HepG2 (cell line): ENCODE results near the gene SNX21. TPM values are rescaled to one million over a fixed set of nuclear protein-coding genes. Genes with fewer than 3 reads are reported as not detected.
A peak's percentile ranks its signal among the peaks of the same experiment; 100 is the strongest.

Experiments
- AGO2 ChIP-seq: fragments of 200-400 bp; formaldehyde crosslinking; optimal IDR thresholded peaks from 2 replicates; pipeline ENCODE3; 2017; ENCODE audit warnings: mild to moderate bottlenecking, low read depth, low read length, moderate library complexity
- DDIT3 ChIP-seq: sonication (generic); formaldehyde crosslinking; IDR thresholded peaks from 2 replicates; pipeline ENCODE4 v1.4.0; 2020; ENCODE audit warnings: mild to moderate bottlenecking, missing genetic modification reagents
- DNMT1 ChIP-seq: sonication (generic); formaldehyde crosslinking; IDR thresholded peaks from 2 replicates; pipeline ENCODE4 v1.5.1; 2020; ENCODE audit warnings: mild to moderate bottlenecking, missing genetic modification reagents
- IRF9 ChIP-seq: sonication (generic); formaldehyde crosslinking; IDR thresholded peaks from 2 replicates; pipeline ENCODE4 v1.8.0; 2022; ENCODE audit warnings: missing genetic modification reagents, mild to moderate bottlenecking, borderline replicate concordance
- JDP2 ChIP-seq: sonication (generic); formaldehyde crosslinking; IDR thresholded peaks from 2 replicates; pipeline ENCODE4 v1.8.1; 2022; ENCODE audit warnings: missing genetic modification reagents, borderline replicate concordance
- KDM5B ChIP-seq: sonication (generic); formaldehyde crosslinking; IDR thresholded peaks from 2 replicates; pipeline ENCODE4 v1.4.0; 2020; ENCODE audit warnings: missing genetic modification reagents, mild to moderate bottlenecking, borderline replicate concordance
- RCOR2 ChIP-seq: IDR thresholded peaks from 2 replicates; pipeline ENCODE4 v1.6.1; 2016; ENCODE audit warnings: missing biosample characterization, missing genetic modification reagents
- SAP130 ChIP-seq: IDR thresholded peaks from 2 replicates; pipeline ENCODE4 v1.6.1; 2016; ENCODE audit warnings: low read depth
- STAT5B ChIP-seq: sonication (generic); formaldehyde crosslinking; IDR thresholded peaks from 2 replicates; pipeline ENCODE4 v1.4.0; 2020; ENCODE audit warnings: missing genetic modification reagents
- THYN1 ChIP-seq: sonication (generic); formaldehyde crosslinking; IDR thresholded peaks from 2 replicates; pipeline ENCODE4 v1.8.1; 2023; ENCODE audit warnings: low read depth, mild to moderate bottlenecking, moderate library complexity, missing genetic modification reagents, borderline replicate concordance
- ZBTB38 ChIP-seq: sonication (generic); formaldehyde crosslinking; IDR thresholded peaks from 2 replicates; pipeline ENCODE4 v1.5.1; 2020; ENCODE audit warnings: mild to moderate bottlenecking, missing genetic modification reagents
- ZMAT3 ChIP-seq: sonication (generic); formaldehyde crosslinking; conservative IDR thresholded peaks from 2 replicates; pipeline ENCODE4 v1.7.0; 2021; ENCODE audit warnings: missing genetic modification reagents
- ZMYM3 ChIP-seq: sonication (generic); formaldehyde crosslinking; IDR thresholded peaks from 2 replicates; pipeline ENCODE4 v1.5.1; 2020; ENCODE audit warnings: mild to moderate bottlenecking, missing genetic modification reagents
- ZNF232 ChIP-seq: sonication (generic); formaldehyde crosslinking; IDR thresholded peaks from 2 replicates; pipeline ENCODE4 v1.4.0; 2020; ENCODE audit warnings: missing genetic modification reagents, borderline replicate concordance
- ZNF282 ChIP-seq: fragments of 450-650 bp; IDR thresholded peaks from 2 replicates; pipeline ENCODE4 v1.6.1; 2018; ENCODE audit not compliant: partially characterized antibody
- ZNF619 ChIP-seq: sonication (generic); formaldehyde crosslinking; IDR thresholded peaks from 2 replicates; pipeline ENCODE4 v1.4.0; 2020; ENCODE audit warnings: mild to moderate bottlenecking, missing genetic modification reagents
- ZNF703 ChIP-seq: sonication (generic); formaldehyde crosslinking; IDR thresholded peaks from 2 replicates; pipeline ENCODE4 v1.5.1; 2020; ENCODE audit warnings: missing genetic modification reagents, mild to moderate bottlenecking, moderate library complexity, borderline replicate concordance
- ZNF839 ChIP-seq: sonication (generic); formaldehyde crosslinking; IDR thresholded peaks from 2 replicates; pipeline ENCODE4 v1.4.0; 2020; ENCODE audit warnings: missing genetic modification reagents, mild to moderate bottlenecking, borderline replicate concordance
- ZXDC ChIP-seq: sonication (generic); formaldehyde crosslinking; IDR thresholded peaks from 2 replicates; pipeline ENCODE4 v1.5.0; 2020; ENCODE audit warnings: mild to moderate bottlenecking, missing genetic modification reagents
- polyA plus RNA-seq, 8 experiments: library from polyadenylated mRNA; depleted of rRNA in 3 of 8; stranded (reverse) in 7 of 8; unstranded in 1 of 8; fragments of >200 nt; fragmentation: Illumina TruSeq in 4 of 8; extraction: Trizol in 4 of 8; gene quantifications; 2 replicates each; pipeline versions ENCODE4 v1.2.1 to v1.2.3, GENCODE V29; 2011 to 2016; ENCODE audit warnings: low read depth in 4 of 8, missing spikeins in 1 of 8, mixed read lengths in 1 of 8; ENCODE audit not compliant: insufficient read depth in 1 of 8
- total RNA-seq, 5 experiments: library from RNA; depleted of rRNA; stranded (reverse); fragments of >200 nt; fragmentation: Illumina TruSeq; extraction: Trizol; gene quantifications; 2 replicates each; pipeline ENCODE4 v1.2.3, GENCODE V29; 2016; ENCODE audit warnings: low read depth in 1 of 5
- TF ChIP-seq, protein P1 (sequence below): sonication (generic); formaldehyde crosslinking; IDR thresholded peaks from 2 replicates; pipeline ENCODE4 v1.8.1; 2022; ENCODE audit warnings: mild to moderate bottlenecking, missing genetic modification reagents
- TF ChIP-seq, protein P2 (sequence below): sonication (generic); formaldehyde crosslinking; IDR thresholded peaks from 2 replicates; pipeline ENCODE4 v1.4.0; 2020; ENCODE audit warnings: missing genetic modification reagents

Gene SNX21
- total and polyA plus RNA-seq, 2 of the 13 experiments (the other 11 are each of a cell fraction or from before 2014, with no cell fraction given) = 7.7 to 12.8 TPM

DNA sequence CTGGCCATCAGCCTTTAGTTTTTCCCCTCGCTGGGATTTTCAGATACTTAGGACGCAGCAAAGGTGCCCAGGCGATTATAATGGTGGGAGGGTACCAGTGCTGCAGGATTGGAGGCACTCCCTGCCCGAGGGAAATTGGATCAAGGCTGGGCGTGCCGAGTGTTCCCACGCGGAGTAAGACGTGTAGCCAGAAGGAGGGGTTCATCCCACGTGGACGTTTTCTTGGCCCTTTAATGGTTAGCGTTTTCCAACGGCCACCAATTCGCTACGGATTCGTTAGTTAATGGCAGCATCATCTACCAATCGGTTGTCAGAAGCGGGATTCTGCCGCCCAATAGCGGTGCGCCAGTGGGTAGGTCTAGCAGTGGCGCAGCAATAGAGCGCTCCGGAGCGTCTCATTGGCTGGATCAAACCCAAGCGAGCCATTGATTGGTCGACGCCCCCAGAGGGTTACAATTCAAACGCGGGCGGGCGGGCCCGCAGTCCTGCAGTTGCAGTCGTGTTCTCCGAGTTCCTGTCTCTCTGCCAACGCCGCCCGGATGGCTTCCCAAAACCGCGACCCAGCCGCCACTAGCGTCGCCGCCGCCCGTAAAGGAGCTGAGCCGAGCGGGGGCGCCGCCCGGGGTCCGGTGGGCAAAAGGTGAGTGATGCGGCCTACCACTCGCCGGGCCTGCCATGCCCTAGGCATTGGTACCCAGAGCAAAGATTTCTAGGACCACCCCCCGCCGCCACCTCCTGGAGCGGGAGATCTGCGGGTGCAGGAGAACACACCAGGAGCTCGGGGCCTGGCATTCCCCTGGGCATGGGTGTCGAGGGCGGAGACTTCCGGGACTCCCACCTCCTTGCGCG, 21.2 kb upstream of the SNX21 start, which contains the start of gene UBE2C (continued):
- TF ChIP-seq ZXDC (CRISPR knock-in tag) = no peak; the same call in 1 of the 2 replicates
- TF ChIP-seq DNMT1 = peak; percentile 73; the same call in 1 of the 2 replicates
- no peak for TF ChIP-seq RCOR2 (CRISPR knock-in tag)
- TF ChIP-seq THYN1 (CRISPR knock-in tag) = no peak
- TF ChIP-seq DDIT3 (CRISPR knock-in tag) = no peak
- TF ChIP-seq SAP130 (CRISPR knock-in tag) = peak; percentile 98
- no peak for TF ChIP-seq ZNF619 (CRISPR knock-in tag)
- 0 out of 2 replicates have a peak, but pooled peaks have one; percentile 32 for TF ChIP-seq ZNF232 (CRISPR knock-in tag)
- no peak for TF ChIP-seq ZNF282
- TF ChIP-seq ZNF839 = no peak
- TF ChIP-seq ZNF703 (CRISPR knock-in tag) = no peak
- peak; percentile 89; the same call in 1 of the 2 replicates for TF ChIP-seq IRF9
- TF ChIP-seq JDP2 (CRISPR knock-in tag) = no peak
- 0 out of 2 replicates have a peak, but pooled peaks have one; percentile 70 for TF ChIP-seq ZMAT3 (CRISPR knock-in tag)
- 0 out of 2 replicates have a peak, but pooled peaks have one; percentile 60 for TF ChIP-seq STAT5B
- peak; percentile 99 for TF ChIP-seq ZBTB38
- TF ChIP-seq, protein P1, sequence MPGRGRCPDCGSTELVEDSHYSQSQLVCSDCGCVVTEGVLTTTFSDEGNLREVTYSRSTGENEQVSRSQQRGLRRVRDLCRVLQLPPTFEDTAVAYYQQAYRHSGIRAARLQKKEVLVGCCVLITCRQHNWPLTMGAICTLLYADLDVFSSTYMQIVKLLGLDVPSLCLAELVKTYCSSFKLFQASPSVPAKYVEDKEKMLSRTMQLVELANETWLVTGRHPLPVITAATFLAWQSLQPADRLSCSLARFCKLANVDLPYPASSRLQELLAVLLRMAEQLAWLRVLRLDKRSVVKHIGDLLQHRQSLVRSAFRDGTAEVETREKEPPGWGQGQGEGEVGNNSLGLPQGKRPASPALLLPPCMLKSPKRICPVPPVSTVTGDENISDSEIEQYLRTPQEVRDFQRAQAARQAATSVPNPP (CRISPR knock-in tag) = peak; percentile 91
- TF ChIP-seq, protein P2, sequence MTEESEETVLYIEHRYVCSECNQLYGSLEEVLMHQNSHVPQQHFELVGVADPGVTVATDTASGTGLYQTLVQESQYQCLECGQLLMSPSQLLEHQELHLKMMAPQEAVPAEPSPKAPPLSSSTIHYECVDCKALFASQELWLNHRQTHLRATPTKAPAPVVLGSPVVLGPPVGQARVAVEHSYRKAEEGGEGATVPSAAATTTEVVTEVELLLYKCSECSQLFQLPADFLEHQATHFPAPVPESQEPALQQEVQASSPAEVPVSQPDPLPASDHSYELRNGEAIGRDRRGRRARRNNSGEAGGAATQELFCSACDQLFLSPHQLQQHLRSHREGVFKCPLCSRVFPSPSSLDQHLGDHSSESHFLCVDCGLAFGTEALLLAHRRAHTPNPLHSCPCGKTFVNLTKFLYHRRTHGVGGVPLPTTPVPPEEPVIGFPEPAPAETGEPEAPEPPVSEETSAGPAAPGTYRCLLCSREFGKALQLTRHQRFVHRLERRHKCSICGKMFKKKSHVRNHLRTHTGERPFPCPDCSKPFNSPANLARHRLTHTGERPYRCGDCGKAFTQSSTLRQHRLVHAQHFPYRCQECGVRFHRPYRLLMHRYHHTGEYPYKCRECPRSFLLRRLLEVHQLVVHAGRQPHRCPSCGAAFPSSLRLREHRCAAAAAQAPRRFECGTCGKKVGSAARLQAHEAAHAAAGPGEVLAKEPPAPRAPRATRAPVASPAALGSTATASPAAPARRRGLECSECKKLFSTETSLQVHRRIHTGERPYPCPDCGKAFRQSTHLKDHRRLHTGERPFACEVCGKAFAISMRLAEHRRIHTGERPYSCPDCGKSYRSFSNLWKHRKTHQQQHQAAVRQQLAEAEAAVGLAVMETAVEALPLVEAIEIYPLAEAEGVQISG = peak; percentile 50
- TF ChIP-seq ZMYM3 (CRISPR knock-in tag) = 0 out of 2 replicates have a peak, but pooled peaks have one; percentile 30
- TF ChIP-seq KDM5B = peak; percentile 54
- peak; percentile 97 for TF ChIP-seq AGO2
